Neural progenitor cell (in vitro differentiated cells): Measurements from ENCODE around the gene VEZT. TPM values are rescaled to one million over a fixed set of nuclear protein-coding genes. Genes with fewer than 3 reads are reported as not detected.

Experiments
- DNase-seq: peaks from one replicate; pipeline ENCODE4 v3.0.0-alpha.2; 2016; ENCODE audit warnings: low spot score
- H2AFZ ChIP-seq: fragments of 200-600 bp; sonication (generic); replicated peaks from 2 replicates; pipeline ENCODE4 v1.6.1; 2016; ENCODE audit warnings: antibody characterized with exemption
- H3F3A ChIP-seq: fragments of 200-600 bp; sonication (generic); 2 replicates; pipeline ENCODE4 v1.6.1; 2016; ENCODE audit warnings: antibody characterized with exemption, low read depth
- H3K27ac ChIP-seq: fragments of 200-600 bp; sonication (generic); 2 replicates; pipeline ENCODE4 v1.5.1; 2016; ENCODE audit warnings: mild to moderate bottlenecking
- H3K27me3 ChIP-seq: fragments of 200-600 bp; sonication (generic); 2 replicates; pipeline ENCODE4 v1.6.1; 2016; ENCODE audit warnings: mild to moderate bottlenecking, moderate library complexity
- H3K36me3 ChIP-seq: fragments of 200-600 bp; sonication (generic); 2 replicates; pipeline ENCODE4 v1.5.1; 2016
- H3K4me1 ChIP-seq: fragments of 200-600 bp; sonication (generic); 2 replicates; pipeline ENCODE4 v1.6.1; 2016; ENCODE audit warnings: mixed run types
- H3K4me2 ChIP-seq: fragments of 200-600 bp; sonication (generic); 2 replicates; pipeline ENCODE4 v1.6.1; 2016
- H3K4me3 ChIP-seq: fragments of 200-600 bp; sonication (generic); 2 replicates; pipeline ENCODE4 v1.5.1; 2016
- H3K79me2 ChIP-seq: fragments of 200-600 bp; sonication (generic); 2 replicates; pipeline ENCODE4 v1.6.1; 2016; ENCODE audit warnings: low read depth
- H3K9ac ChIP-seq: fragments of 200-600 bp; sonication (generic); 2 replicates; pipeline ENCODE4 v1.6.1; 2016
- H3K9me3 ChIP-seq: fragments of 200-600 bp; sonication (generic); 2 replicates; pipeline ENCODE4 v1.5.1; 2016; ENCODE audit warnings: low read depth
- H4K20me1 ChIP-seq: fragments of 200-600 bp; sonication (generic); 2 replicates; pipeline ENCODE4 v1.6.1; 2016; ENCODE audit warnings: low read depth
- H3K27ac Mint-ChIP-seq: 3 replicates; pipeline ENCODE4 v1.8.0; 2021; ENCODE audit warnings: mixed read lengths
- H3K27me3 Mint-ChIP-seq: 2 replicates; pipeline ENCODE4 v1.8.0; 2022; ENCODE audit warnings: low read depth, mild to moderate bottlenecking, inconsistent platforms, moderate library complexity, mixed read lengths; ENCODE audit not compliant: insufficient read depth
- H3K36me3 Mint-ChIP-seq: 3 replicates; pipeline ENCODE4 v1.8.0; 2021; ENCODE audit warnings: mixed read lengths
- H3K4me1 Mint-ChIP-seq: 3 replicates; pipeline ENCODE4 v1.8.0; 2021; ENCODE audit warnings: mixed read lengths
- H3K4me3 Mint-ChIP-seq: 3 replicates; pipeline ENCODE4 v1.8.0; 2021; ENCODE audit warnings: mild to moderate bottlenecking, moderate library complexity, mixed read lengths
- H3K9me3 Mint-ChIP-seq: 3 replicates; pipeline ENCODE4 v1.8.0; 2020; ENCODE audit warnings: mixed read lengths
- EZH2 ChIP-seq: fragments of 200-600 bp; sonication (generic); IDR thresholded peaks from 2 replicates; pipeline ENCODE4 v1.6.1; 2017; ENCODE audit warnings: antibody characterized with exemption, mild to moderate bottlenecking, moderate library complexity
- EZH2phosphoT487 ChIP-seq: fragments of 200-600 bp; sonication (generic); IDR thresholded peaks from 2 replicates; pipeline ENCODE4 v1.6.1; 2017; ENCODE audit warnings: antibody characterized with exemption
- total RNA-seq: library from RNA; depleted of rRNA; stranded (reverse); fragments of >200 nt; gene quantifications from 2 replicates; pipeline ENCODE4 v1.2.3, GENCODE V29; 2015; ENCODE audit warnings: low replicate concordance
- TF ChIP-seq, protein P1 (sequence below): fragments of 200-600 bp; sonication (generic); IDR thresholded peaks from 2 replicates; pipeline ENCODE4 v1.5.1; 2017; ENCODE audit warnings: antibody characterized with exemption, mild to moderate bottlenecking

Gene VEZT
- total RNA-seq, 1 donor from 2014 or later: 126 TPM

DNA sequence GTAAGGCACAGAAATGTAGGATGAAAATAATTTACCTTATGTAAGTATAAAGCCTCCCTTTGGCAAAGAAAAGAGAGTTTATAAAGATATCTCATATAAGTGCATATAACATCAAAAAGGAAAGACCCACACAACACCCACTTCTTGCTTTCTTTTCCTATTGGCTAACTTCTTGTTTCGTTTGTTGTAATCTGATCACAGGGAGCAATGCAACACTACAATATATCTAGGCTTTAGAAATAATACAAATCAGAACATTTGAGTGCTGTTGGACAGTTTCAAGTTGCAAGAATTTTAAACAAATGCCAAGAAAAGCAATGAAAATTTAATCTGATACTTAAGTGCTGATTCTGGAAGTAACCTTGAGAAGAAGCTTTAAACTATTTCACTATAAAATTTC lies 1.7 kb upstream of the VEZT start:
- Histone ChIP-seq H3F3A (peaks cover 24% of the 10 kb centered on the region), H3K4me2 (peak overlapping the region; percentile 78), H3K27ac (peak overlapping the region; percentile 99), H3K36me3 (no peaks in the 10 kb centered on the region), H3K27me3 (no peaks in the 10 kb centered on the region), H3K9ac (peak overlapping the region; percentile 87), H2AFZ (no peak overlapping the region), H3K4me1 (peaks cover 32% of the 10 kb centered on the region), H3K4me3 (peak overlapping the region; percentile 71), H3K9me3 (no peaks in the 10 kb centered on the region), H3K79me2 (peaks cover 91% of the 10 kb centered on the region), H4K20me1 (peaks cover 21% of the 10 kb centered on the region)
- no peaks in the 10 kb centered on the region for H3K27me3 Mint-ChIP-seq
- H3K27ac Mint-ChIP-seq: peak overlapping the region; percentile 10
- H3K36me3 Mint-ChIP-seq: peaks cover 9% of the 10 kb centered on the region
- peaks cover 32% of the 10 kb centered on the region for H3K4me1 Mint-ChIP-seq
- H3K4me3 Mint-ChIP-seq: peak overlapping the region; percentile 97
- TF ChIP-seq EZH2phosphoT487: no peak
- no peak for TF ChIP-seq EZH2
- TF ChIP-seq, protein P1, sequence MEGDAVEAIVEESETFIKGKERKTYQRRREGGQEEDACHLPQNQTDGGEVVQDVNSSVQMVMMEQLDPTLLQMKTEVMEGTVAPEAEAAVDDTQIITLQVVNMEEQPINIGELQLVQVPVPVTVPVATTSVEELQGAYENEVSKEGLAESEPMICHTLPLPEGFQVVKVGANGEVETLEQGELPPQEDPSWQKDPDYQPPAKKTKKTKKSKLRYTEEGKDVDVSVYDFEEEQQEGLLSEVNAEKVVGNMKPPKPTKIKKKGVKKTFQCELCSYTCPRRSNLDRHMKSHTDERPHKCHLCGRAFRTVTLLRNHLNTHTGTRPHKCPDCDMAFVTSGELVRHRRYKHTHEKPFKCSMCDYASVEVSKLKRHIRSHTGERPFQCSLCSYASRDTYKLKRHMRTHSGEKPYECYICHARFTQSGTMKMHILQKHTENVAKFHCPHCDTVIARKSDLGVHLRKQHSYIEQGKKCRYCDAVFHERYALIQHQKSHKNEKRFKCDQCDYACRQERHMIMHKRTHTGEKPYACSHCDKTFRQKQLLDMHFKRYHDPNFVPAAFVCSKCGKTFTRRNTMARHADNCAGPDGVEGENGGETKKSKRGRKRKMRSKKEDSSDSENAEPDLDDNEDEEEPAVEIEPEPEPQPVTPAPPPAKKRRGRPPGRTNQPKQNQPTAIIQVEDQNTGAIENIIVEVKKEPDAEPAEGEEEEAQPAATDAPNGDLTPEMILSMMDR: no peak
- DNase-seq: no peak
- H3K9me3 Mint-ChIP-seq: peaks cover under 1% of the 10 kb centered on the region

GRCh38 chr12:95216711-95217376 lies 763 bp upstream of the VEZT start:
- peaks cover 40% of the 10 kb centered on the region for H3K4me1 ChIP-seq
- peaks cover 24% of the 10 kb centered on the region for H4K20me1 ChIP-seq
- peak overlapping the region; percentile 97 for H3K27ac Mint-ChIP-seq
- peak overlapping the region; percentile 71 for H3K4me3 ChIP-seq
- peak overlapping the region; percentile 87 for H3K9ac ChIP-seq
- H3K9me3 Mint-ChIP-seq: peaks cover 3% of the 10 kb centered on the region
- peak overlapping the region; percentile 94 for H2AFZ ChIP-seq
- H3K36me3 ChIP-seq: no peaks in the 10 kb centered on the region
- peak overlapping the region; percentile 97 for H3K4me3 Mint-ChIP-seq
- no peaks in the 10 kb centered on the region for H3K9me3 ChIP-seq
- H3K36me3 Mint-ChIP-seq: peaks cover 11% of the 10 kb centered on the region
- TF ChIP-seq EZH2 (no peak), EZH2phosphoT487 (no peak)
- TF ChIP-seq, protein P1: no peak
- no peaks in the 10 kb centered on the region for H3K27me3 ChIP-seq
- peaks cover 24% of the 10 kb centered on the region for H3F3A ChIP-seq
- DNase-seq: no peak
- H3K79me2 ChIP-seq: peaks cover 91% of the 10 kb centered on the region
- peak overlapping the region; percentile 99 for H3K27ac ChIP-seq
- H3K4me1 Mint-ChIP-seq: peaks cover 32% of the 10 kb centered on the region
- H3K27me3 Mint-ChIP-seq: no peaks in the 10 kb centered on the region
- peak overlapping the region; percentile 78 for H3K4me2 ChIP-seq

- H3K27ac ChIP-seq: peak overlapping the region; percentile 96
- H3K4me1 Mint-ChIP-seq: peaks cover 32% of the 10 kb centered on the region
Measured at GRCh38 chr12:95218150-95219133, 835 bp downstream of the VEZT start.

More at GRCh38 chr12:95218150-95219133, 835 bp downstream of the VEZT start:
- DNase-seq: peak; percentile 15
- Mint-ChIP-seq H3K4me3 (peak overlapping the region; percentile 97), H3K27me3 (no peaks in the 10 kb centered on the region), H3K9me3 (peaks cover 3% of the 10 kb centered on the region), H3K36me3 (peaks cover 16% of the 10 kb centered on the region), H3K27ac (peak overlapping the region; percentile 67)
- Histone ChIP-seq H3K79me2 (peaks cover 91% of the 10 kb centered on the region), H3K4me2 (peak overlapping the region; percentile 96), H3K9ac (peak overlapping the region; percentile 54), H3K9me3 (no peaks in the 10 kb centered on the region), H4K20me1 (peaks cover 34% of the 10 kb centered on the region), H3K4me1 (peaks cover 40% of the 10 kb centered on the region), H2AFZ (peak overlapping the region; percentile 87), H3K4me3 (peak overlapping the region; percentile 71), H3K36me3 (no peaks in the 10 kb centered on the region), H3F3A (peaks cover 24% of the 10 kb centered on the region), H3K27me3 (no peaks in the 10 kb centered on the region)
- no peak for TF ChIP-seq EZH2phosphoT487
- TF ChIP-seq, protein P1: no peak
- no peak for TF ChIP-seq EZH2
